GM03348 (cell line): ENCODE results near the gene LAMB1.

Experiments
- DNase-seq: peaks from one replicate; pipeline ENCODE4 v3.0.0; 2012; ENCODE audit warnings: low spot score

LAMB1 gene

DNA sequence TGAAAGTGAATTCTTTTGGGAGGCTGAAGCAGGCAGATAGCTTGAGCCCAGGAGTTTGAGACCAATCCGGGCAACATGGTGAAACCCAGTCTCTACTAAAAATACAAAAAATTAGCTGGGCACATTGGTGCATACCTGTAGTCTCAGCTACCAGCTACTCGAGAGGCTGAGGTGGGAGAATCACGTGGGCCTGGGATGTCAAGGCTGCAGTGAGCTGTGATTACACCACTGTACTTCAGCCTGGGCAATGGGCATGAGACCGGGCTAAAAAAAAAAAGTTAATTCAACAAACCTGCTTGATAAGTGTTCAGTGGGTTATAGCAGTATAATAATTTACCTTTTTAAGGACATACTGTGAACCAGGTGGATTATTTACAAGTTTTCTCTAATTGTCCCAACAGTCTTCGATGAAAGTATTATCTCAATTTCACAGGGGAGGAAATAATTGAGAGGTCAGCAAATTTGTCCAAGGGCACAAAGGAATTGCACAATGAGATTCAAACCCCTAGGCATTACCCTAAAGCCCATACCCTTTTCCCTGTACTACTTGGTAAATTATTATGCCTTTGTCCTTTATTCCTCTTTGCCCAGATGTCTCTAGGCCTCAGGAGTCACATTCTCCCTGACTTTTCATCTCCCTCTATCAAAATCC, 125.1 kb downstream of the LAMB1 start:
- DNase-seq, result no peak

DNA sequence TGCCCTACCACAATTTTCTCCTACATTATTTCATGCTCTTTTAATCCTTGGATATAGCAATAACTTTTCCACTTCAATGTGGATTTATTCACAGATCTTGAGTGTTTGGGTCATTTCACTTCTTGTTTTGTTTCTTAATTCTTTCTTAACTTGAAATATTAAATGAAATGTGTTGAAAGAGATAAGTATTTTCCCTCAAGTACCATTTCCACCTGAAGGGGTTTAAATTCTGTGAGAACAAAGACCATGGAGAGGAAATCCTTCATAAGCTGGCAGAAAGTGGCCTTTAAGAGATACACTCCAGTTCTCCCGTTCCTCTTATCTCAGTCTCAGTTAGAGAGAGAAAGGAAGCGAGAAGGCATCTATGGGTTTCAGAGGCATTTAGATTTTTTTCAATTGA, 126.0 kb downstream of the LAMB1 start:
- DNase-seq, result no peak

DNA sequence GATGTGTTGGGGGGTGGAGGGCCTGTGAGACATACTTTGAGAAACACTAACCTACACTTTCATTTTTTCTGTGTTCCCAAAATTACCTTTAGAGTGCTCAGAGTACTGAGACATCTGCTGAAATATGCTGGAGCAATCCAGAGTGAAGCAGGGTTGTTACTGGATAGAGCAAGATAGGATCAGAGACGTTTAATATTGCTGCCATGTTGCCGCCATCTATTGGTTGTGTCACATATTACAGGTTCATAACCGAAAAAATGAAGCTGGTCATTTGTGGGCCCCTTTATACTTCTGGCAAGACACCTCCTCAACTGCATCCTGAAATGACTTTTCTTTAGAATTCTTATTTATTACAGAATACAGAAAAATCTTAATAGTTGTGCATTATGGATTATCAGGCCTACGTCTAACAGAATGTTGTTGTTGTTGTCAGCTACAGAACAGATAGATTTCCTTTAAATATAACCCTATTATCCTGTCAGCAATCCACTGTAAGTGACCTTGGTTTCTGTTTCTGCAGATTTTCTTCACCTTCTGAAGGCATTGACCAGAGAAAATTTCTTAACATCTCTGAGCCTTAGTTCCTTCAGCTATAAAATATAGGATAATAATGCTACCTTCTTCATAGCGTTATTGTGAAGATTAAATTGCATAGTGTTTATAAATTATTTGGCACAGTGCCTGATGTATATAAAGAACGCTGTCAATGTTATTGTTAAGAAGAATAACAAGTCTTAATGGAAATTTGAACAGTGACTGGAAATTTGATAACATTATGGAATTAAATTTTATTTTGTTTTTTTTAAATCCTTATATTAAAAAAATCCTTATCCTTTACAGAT, 128.1 kb downstream of the LAMB1 start:
- DNase-seq, result peak; percentile 84

DNA sequence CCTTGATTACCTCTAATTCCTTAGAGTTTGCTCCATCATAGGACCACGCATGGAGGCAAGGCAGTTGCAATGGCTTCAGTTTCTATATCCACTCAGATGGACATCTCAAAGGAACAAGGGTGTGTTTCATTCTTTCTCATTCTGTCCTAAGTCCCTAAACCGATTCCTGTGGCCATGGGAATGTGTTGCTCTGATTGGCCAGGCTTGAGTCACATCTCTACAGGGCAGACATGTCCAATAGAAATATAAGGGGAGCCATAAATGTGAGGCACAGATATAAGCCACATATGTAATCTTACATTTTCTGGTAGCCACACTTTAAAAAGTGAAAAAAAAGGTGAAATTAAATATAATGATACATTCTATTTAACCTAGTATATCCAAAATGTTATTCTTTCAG, 128.8 kb downstream of the LAMB1 start:
- no peak for DNase-seq
